Trophoblast cell (in vitro differentiated cells and primary cell): ENCODE measurements around the gene SNRPN.
A peak's percentile ranks its signal among the peaks of the same experiment; 100 is the strongest.

Source experiments
- DNase-seq, 2 donors: peaks; one replicate each; pipeline ENCODE4 v3.0.0-alpha.2; 2016
- H2AFZ ChIP-seq: 2 replicates; pipeline ENCODE4 v1.6.1; 2013; ENCODE audit warnings: low read length, moderate library complexity, mild to moderate bottlenecking; ENCODE audit not compliant: insufficient read depth, poor library complexity
- H2AK5ac ChIP-seq: 2 replicates; pipeline ENCODE4 v1.6.1; 2013; ENCODE audit warnings: mild to moderate bottlenecking, low read length
- H2BK120ac ChIP-seq: 2 replicates; pipeline ENCODE4 v1.6.1; 2013; ENCODE audit warnings: low read length, mild to moderate bottlenecking, moderate library complexity; ENCODE audit not compliant: insufficient read depth, poor library complexity
- H2BK12ac ChIP-seq: 2 replicates; pipeline ENCODE4 v1.6.1; 2013; ENCODE audit warnings: mild to moderate bottlenecking, low read length, moderate library complexity
- H2BK5ac ChIP-seq: 2 replicates; pipeline ENCODE4 v1.6.1; 2013; ENCODE audit warnings: low read length, low read depth, moderate library complexity, mild to moderate bottlenecking; ENCODE audit not compliant: poor library complexity
- H3K14ac ChIP-seq: 2 replicates; pipeline ENCODE4 v1.6.1; 2013; ENCODE audit warnings: mild to moderate bottlenecking, low read length
- H3K18ac ChIP-seq: 2 replicates; pipeline ENCODE4 v1.6.1; 2013; ENCODE audit warnings: mild to moderate bottlenecking, low read length
- H3K23ac ChIP-seq: 2 replicates; pipeline ENCODE4 v1.6.1; 2013; ENCODE audit warnings: low read length
- H3K27ac ChIP-seq: 2 replicates; pipeline ENCODE4 v1.5.1; 2013; ENCODE audit warnings: low read depth, mild to moderate bottlenecking, inconsistent platforms, low read length, moderate library complexity
- H3K27me3 ChIP-seq: 2 replicates; pipeline ENCODE4 v1.6.1; 2013; ENCODE audit warnings: inconsistent platforms, mild to moderate bottlenecking, low read length, moderate library complexity; ENCODE audit not compliant: insufficient read depth
- H3K36me3 ChIP-seq, 2 experiments: 1 replicate in 1 of 2; 2 replicates in 1 of 2; pipeline ENCODE4 v1.6.1; 2013; ENCODE audit warnings: low read length in 2 of 2, mild to moderate bottlenecking in 2 of 2, moderate library complexity in 1 of 2; ENCODE audit not compliant: insufficient read depth in 2 of 2, control insufficient read depth in 1 of 2
- H3K4ac ChIP-seq: 2 replicates; pipeline ENCODE4 v1.6.1; 2013; ENCODE audit warnings: low read depth, mild to moderate bottlenecking, low read length, moderate library complexity
- H3K4me1 ChIP-seq, 2 experiments: 1 replicate in 1 of 2; 2 replicates in 1 of 2; pipeline ENCODE4 v1.6.1; 2013; ENCODE audit warnings: low read length in 2 of 2, mild to moderate bottlenecking in 2 of 2, moderate library complexity in 1 of 2; ENCODE audit not compliant: insufficient read depth in 2 of 2, control insufficient read depth in 1 of 2
- H3K4me2 ChIP-seq: 2 replicates; pipeline ENCODE4 v1.6.1; 2013; ENCODE audit warnings: inconsistent platforms, mild to moderate bottlenecking, low read length, moderate library complexity
- H3K4me3 ChIP-seq: 2 replicates; pipeline ENCODE4 v1.5.1; 2013; ENCODE audit warnings: mild to moderate bottlenecking, low read depth, low read length, inconsistent platforms
- H3K79me1 ChIP-seq: one replicate; pipeline ENCODE4 v1.6.1; 2013; ENCODE audit warnings: low read length
- H3K79me2 ChIP-seq: 2 replicates; pipeline ENCODE4 v1.6.1; 2013; ENCODE audit warnings: low read length, mild to moderate bottlenecking; ENCODE audit not compliant: control insufficient read depth, insufficient read depth, poor library complexity
- H3K9ac ChIP-seq: 2 replicates; pipeline ENCODE4 v1.6.1; 2013; ENCODE audit warnings: mild to moderate bottlenecking, low read length
- H3K9me3 ChIP-seq: 2 replicates; pipeline ENCODE4 v1.6.1; 2013; ENCODE audit warnings: low read depth, mild to moderate bottlenecking, control low read depth, inconsistent platforms, low read length; ENCODE audit not compliant: insufficient read depth
- H4K12ac ChIP-seq: 2 replicates; pipeline ENCODE4 v1.6.1; 2013; ENCODE audit warnings: low read depth, mild to moderate bottlenecking, low read length, moderate library complexity
- H4K8ac ChIP-seq: 2 replicates; pipeline ENCODE4 v1.6.1; 2013; ENCODE audit warnings: low read depth, mild to moderate bottlenecking, low read length, moderate library complexity
- H4K91ac ChIP-seq: one replicate; pipeline ENCODE4 v1.6.1; 2013; ENCODE audit warnings: low read depth, mild to moderate bottlenecking, low read length, moderate library complexity
- whole genome bisulfite sequencing: extraction: QIAGEN DNeasy Blood & Tissue Kit; methylation state at CpG from one replicate; pipeline ENCODE4 v1.1.7; 2013; ENCODE audit warnings: missing lambda C conversion rate; ENCODE audit not compliant: insufficient read length, insufficient coverage; ENCODE audit errors: extremely low coverage; 5-methylcytosine and 5-hydroxymethylcytosine counted together

Gene SNRPN

GRCh38 chr15:24944954-24945353 is 9.8 kb upstream of the SNRPN start:
- no peak overlapping the region for H2BK5ac ChIP-seq
- H3K18ac ChIP-seq = no peak overlapping the region
- H2AFZ ChIP-seq = no peak overlapping the region
- no peak for DNase-seq
- H3K4me2 ChIP-seq = no peak overlapping the region
- no peak overlapping the region for H3K4ac ChIP-seq
- no peaks in the 10 kb centered on the region for H3K36me3 ChIP-seq
- H3K9me3 ChIP-seq = peaks cover 2% of the 10 kb centered on the region
- no peaks in the 10 kb centered on the region for H3K79me1 ChIP-seq
- H3K9ac ChIP-seq = no peak overlapping the region
- no peak overlapping the region for H2BK12ac ChIP-seq
- no CpG with 5 or more reads among the region's 1 CpG for WGBS
- no peak overlapping the region for H2AK5ac ChIP-seq
- no peak overlapping the region for H3K27ac ChIP-seq
- H4K12ac ChIP-seq = no peak overlapping the region
- no peaks in the 10 kb centered on the region for H3K27me3 ChIP-seq
- H3K14ac ChIP-seq = no peak overlapping the region
- H3K23ac ChIP-seq = no peak overlapping the region
- H3K79me2 ChIP-seq = no peaks in the 10 kb centered on the region
- no peak overlapping the region for H4K8ac ChIP-seq
- H4K91ac ChIP-seq = no peak overlapping the region
- no peak overlapping the region for H2BK120ac ChIP-seq
- H3K4me1 ChIP-seq = no peaks in the 10 kb centered on the region
- no peak overlapping the region for H3K4me3 ChIP-seq

GRCh38 chr15:24945711-24946110 is 9.1 kb upstream of the SNRPN start:
- H3K4ac ChIP-seq = no peak overlapping the region
- no peaks in the 10 kb centered on the region for H3K4me1 ChIP-seq
- H2BK12ac ChIP-seq = no peak overlapping the region
- no peak overlapping the region for H3K4me2 ChIP-seq
- H4K91ac ChIP-seq = no peak overlapping the region
- H2AK5ac ChIP-seq = no peak overlapping the region
- H3K18ac ChIP-seq = no peak overlapping the region
- H2BK120ac ChIP-seq = no peak overlapping the region
- no peak overlapping the region for H4K12ac ChIP-seq
- no peak overlapping the region for H2AFZ ChIP-seq
- H3K9me3 ChIP-seq = peaks cover 2% of the 10 kb centered on the region
- no peak overlapping the region for H3K23ac ChIP-seq
- no peak for DNase-seq
- H3K79me1 ChIP-seq = no peaks in the 10 kb centered on the region
- no CpG with 5 or more reads among the region's 1 CpG for WGBS
- no peak overlapping the region for H3K4me3 ChIP-seq
- H2BK5ac ChIP-seq = no peak overlapping the region
- no peak overlapping the region for H3K14ac ChIP-seq
- H3K79me2 ChIP-seq = no peaks in the 10 kb centered on the region
- no peak overlapping the region for H4K8ac ChIP-seq
- H3K36me3 ChIP-seq = no peaks in the 10 kb centered on the region
- no peak overlapping the region for H3K27ac ChIP-seq
- no peak overlapping the region for H3K9ac ChIP-seq
- no peaks in the 10 kb centered on the region for H3K27me3 ChIP-seq

- Histone ChIP-seq H3K14ac (no peak overlapping the region), H3K79me2 (no peaks in the 10 kb centered on the region), H3K27me3 (no peaks in the 10 kb centered on the region), H4K12ac (no peak overlapping the region), H3K4ac (no peak overlapping the region), H3K36me3 (peaks cover 0 to 2% of the 10 kb centered on the region in 2 experiments), H2AFZ (no peak overlapping the region), H2AK5ac (no peak overlapping the region), H4K8ac (no peak overlapping the region), H3K4me3 (no peak overlapping the region), H3K4me2 (no peak overlapping the region), H2BK12ac (no peak overlapping the region), H3K9ac (no peak overlapping the region), H3K27ac (no peak overlapping the region), H2BK120ac (no peak overlapping the region), H4K91ac (no peak overlapping the region), H3K79me1 (no peaks in the 10 kb centered on the region), H3K23ac (no peak overlapping the region), H3K9me3 (no peaks in the 10 kb centered on the region), H3K4me1 (no peaks in the 10 kb centered on the region), H2BK5ac (no peak overlapping the region), H3K18ac (no peak overlapping the region)
- no peak for DNase-seq
- WGBS = no CpG with 5 or more reads among the region's 3 CpGs
These were observed 6.3 kb upstream of the SNRPN start for GRCh38 chr15:24948495-24948894.

GRCh38 chr15:24955531-24955921 is 739 bp downstream of the SNRPN start:
- Histone ChIP-seq H3K27me3 (no peaks in the 10 kb centered on the region), H3K4me2 (peak overlapping the region; percentile 35), H2AFZ (no peak overlapping the region), H4K91ac (peak overlapping the region; percentile 49), H3K4ac (peak overlapping the region; percentile 76), H3K79me1 (peaks cover 12% of the 10 kb centered on the region), H3K9ac (peak overlapping the region; percentile 94), H3K14ac (peak overlapping the region; percentile 72), H2AK5ac (no peak overlapping the region), H3K9me3 (peaks cover 15% of the 10 kb centered on the region), H3K4me1 (peaks cover 0 to 5% of the 10 kb centered on the region in 2 experiments), H3K23ac (no peak overlapping the region), H3K18ac (peak overlapping the region; percentile 3), H3K36me3 (peaks cover 0 to 2% of the 10 kb centered on the region in 2 experiments), H3K79me2 (peaks cover 10% of the 10 kb centered on the region), H4K12ac (no peak overlapping the region), H3K27ac (peak overlapping the region; percentile 85), H2BK12ac (no peak overlapping the region), H2BK5ac (peak overlapping the region; percentile 34), H4K8ac (peak overlapping the region; percentile 49), H2BK120ac (peak overlapping the region; percentile 46), H3K4me3 (peak overlapping the region; percentile 93)
- no CpG with 5 or more reads among the region's 31 CpGs for WGBS
- DNase-seq = no peak
